ENCODE data around the gene RNF144B.

RNF144B gene

GRCh38 chr6:18472941-18473340 lies 85.8 kb downstream of the RNF144B start:
- DNase-seq (ENCODE audit: extremely low read depth, insufficient read length), result no peak
- H3K27me3 ChIP-seq (replicated peaks; ENCODE audit: control insufficient read depth, insufficient read depth, low read length), result no peaks in the 10 kb centered on the region
- no peaks in the 10 kb centered on the region for H3K36me3 ChIP-seq (ENCODE audit: control insufficient read depth, insufficient read depth, low read length)
- H3K4me3 ChIP-seq (replicated peaks; ENCODE audit: low read depth, low read length), result no peak overlapping the region
- no peak for TF ChIP-seq CTCF (IDR thresholded peaks at IDR 0.05; ENCODE audit: insufficient read depth, low read length, poor library complexity, severe bottlenecking)

DNA sequence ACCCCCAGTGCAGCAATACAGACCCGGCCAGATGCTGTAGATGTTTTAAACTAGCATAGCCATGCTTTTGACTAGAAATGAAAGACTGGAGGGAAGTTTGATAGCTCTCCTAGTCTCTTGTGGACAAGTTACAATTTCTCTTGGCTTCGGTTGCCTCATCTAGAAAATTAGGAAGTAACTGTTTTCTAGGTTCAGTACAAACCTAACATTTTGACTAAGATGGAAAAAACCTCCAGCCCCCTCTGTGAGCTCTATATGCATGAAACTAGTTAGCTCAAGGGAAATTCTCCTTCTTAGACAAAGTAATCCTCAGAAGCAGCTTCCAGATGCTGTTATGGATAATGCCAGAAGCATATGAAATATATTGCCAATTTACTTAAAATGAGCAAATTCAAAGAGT lies 86.6 kb downstream of the RNF144B start:
- Histone ChIP-seq H3K36me3 (ENCODE audit: control insufficient read depth, insufficient read depth, low read length) (no peaks in the 10 kb centered on the region), H3K27me3 (replicated peaks; ENCODE audit: control insufficient read depth, insufficient read depth, low read length) (no peaks in the 10 kb centered on the region), H3K4me3 (replicated peaks; ENCODE audit: low read depth, low read length) (no peak overlapping the region)
- DNase-seq (ENCODE audit: extremely low read depth, insufficient read length), result peak; percentile 11
- TF ChIP-seq CTCF (IDR thresholded peaks at IDR 0.05; ENCODE audit: insufficient read depth, low read length, poor library complexity, severe bottlenecking), result no peak

GRCh38 chr6:18477301-18477941 lies 90.3 kb downstream of the RNF144B start:
- Histone ChIP-seq H3K4me3 (replicated peaks; ENCODE audit: low read depth, low read length) (no peak overlapping the region), H3K36me3 (ENCODE audit: control insufficient read depth, insufficient read depth, low read length) (no peaks in the 10 kb centered on the region), H3K27me3 (replicated peaks; ENCODE audit: control insufficient read depth, insufficient read depth, low read length) (no peaks in the 10 kb centered on the region)
- no peak for TF ChIP-seq CTCF (IDR thresholded peaks at IDR 0.05; ENCODE audit: insufficient read depth, low read length, poor library complexity, severe bottlenecking)
- no peak for DNase-seq (ENCODE audit: extremely low read depth, insufficient read length)

DNA sequence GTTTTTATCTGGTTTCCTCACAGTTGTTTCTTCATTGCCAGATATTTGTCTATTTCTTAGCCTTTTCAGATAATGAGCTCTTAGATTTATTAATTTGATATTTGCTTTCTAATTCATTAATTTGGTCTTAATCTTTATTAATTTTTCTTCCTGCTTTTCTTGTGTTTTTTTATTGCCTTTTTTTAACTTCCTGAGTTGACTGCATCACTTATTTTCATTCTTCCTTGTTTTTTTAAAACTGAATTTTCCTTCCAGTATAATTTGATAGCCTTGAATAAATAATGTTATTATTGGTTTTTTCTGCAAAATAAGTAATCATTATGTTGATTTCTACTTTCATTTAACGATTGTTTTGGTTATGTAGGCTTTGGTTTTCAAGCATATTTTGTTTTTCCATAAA lies 91.5 kb downstream of the RNF144B start:
- no peak for DNase-seq (ENCODE audit: extremely low read depth, insufficient read length)
- Histone ChIP-seq H3K27me3 (replicated peaks; ENCODE audit: control insufficient read depth, insufficient read depth, low read length) (no peaks in the 10 kb centered on the region), H3K4me3 (replicated peaks; ENCODE audit: low read depth, low read length) (no peak overlapping the region), H3K36me3 (ENCODE audit: control insufficient read depth, insufficient read depth, low read length) (no peaks in the 10 kb centered on the region)
- TF ChIP-seq CTCF (IDR thresholded peaks at IDR 0.05; ENCODE audit: insufficient read depth, low read length, poor library complexity, severe bottlenecking), result no peak

DNA sequence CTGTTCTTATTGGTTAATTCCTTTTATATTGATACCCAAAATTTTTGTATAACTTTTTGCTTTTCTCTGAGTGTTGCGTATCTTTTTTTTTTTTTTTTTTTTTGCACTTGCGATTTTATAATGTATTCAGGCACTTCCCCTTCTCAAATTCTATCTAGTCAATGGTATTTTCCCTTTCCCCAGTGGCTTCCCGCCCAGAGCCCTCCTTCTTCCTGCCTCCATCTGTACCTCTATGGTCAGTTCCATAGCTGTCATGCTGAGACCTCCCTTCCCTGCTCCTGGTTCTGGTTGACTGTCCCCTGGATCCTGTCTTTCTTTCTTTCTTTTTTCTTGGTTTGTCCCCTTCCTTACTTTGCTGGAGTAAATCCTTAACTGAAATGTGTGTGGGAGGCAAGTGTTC lies 94.7 kb downstream of the RNF144B start:
- DNase-seq (ENCODE audit: extremely low read depth, insufficient read length), result no peak
- no peak for TF ChIP-seq CTCF (IDR thresholded peaks at IDR 0.05; ENCODE audit: insufficient read depth, low read length, poor library complexity, severe bottlenecking)
- Histone ChIP-seq H3K36me3 (ENCODE audit: control insufficient read depth, insufficient read depth, low read length) (no peaks in the 10 kb centered on the region), H3K27me3 (replicated peaks; ENCODE audit: control insufficient read depth, insufficient read depth, low read length) (no peaks in the 10 kb centered on the region; the same call in 1 of the 2 replicates), H3K4me3 (replicated peaks; ENCODE audit: low read depth, low read length) (no peak overlapping the region)
